HTERT RPE-1 (cell line): ENCODE measurements around the gene PFKFB3.
"Not testable (repeated sequence)": the region's sequence is repeated elsewhere in the genome, so short reads cannot be mapped to it uniquely, and the experiment has no call there.

Source experiments
- in situ Hi-C: fragments of 300-500 bp; cut with MboI; formaldehyde crosslinking; loops from 4 replicates; pipeline ENCODE4 v1.14.3; 2020; ENCODE audit warnings: low sequenced_read_pairs

Gene PFKFB3

DNA sequence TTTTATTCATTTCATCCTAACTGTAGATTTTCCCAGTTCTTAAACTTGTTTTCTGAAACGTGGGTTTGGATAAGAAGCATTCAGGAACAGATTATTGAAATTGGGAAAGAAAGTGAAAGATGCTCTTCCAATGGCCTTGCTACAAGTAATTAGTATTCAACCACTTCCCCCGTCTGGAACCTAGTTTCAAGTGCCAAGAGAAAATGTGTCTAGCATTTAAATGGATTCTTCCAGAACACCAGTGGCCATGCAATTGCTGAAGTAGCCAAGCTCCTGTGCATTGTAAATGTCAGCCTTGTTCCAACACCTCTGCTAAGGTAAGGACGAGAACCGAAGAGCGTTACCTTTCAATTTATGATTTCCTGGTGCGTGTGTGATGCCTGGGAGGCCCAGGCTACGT is 68.2 kb downstream of the PFKFB3 start:
- in situ Hi-C loops: no loop called here

DNA sequence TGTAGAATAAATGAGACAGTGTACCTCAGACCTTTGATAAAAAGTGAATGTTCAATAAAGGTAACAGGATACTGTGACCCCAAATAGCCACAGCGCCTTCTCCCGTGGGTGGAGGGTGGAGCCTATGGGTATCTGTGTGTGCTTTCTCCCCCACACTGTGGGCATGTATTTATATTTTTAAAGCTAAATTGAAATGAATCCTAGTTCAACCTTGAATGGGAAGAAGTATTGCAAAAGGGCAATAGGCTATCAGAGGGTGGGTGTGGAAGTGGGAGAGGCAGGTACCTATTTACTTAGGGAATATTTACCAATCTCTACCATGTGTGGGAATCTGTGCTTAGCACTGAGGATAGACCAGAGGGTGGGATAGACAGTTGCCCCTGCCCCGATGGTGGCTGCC is 68.9 kb downstream of the PFKFB3 start:
- in situ Hi-C loops: no loop called here

DNA sequence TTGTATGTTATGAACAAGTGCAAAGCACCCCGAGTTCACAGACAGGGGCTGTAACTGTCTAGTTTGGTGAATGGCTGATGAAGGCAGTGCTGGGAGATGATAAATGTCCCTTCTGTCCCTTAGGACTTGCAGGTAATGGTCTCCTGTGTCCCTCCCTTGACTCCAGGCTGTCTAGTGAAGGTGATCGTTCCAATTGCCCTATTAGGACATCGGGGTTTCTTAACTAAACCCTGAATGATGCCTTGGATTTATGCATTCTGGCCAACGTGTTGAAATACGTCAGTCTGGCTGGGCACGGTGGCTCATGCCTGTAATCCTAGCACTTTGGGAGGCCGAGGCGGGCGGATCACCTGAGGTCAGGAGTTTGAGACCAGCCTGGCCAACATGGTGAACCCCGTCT is 69.4 kb downstream of the PFKFB3 start:
- in situ Hi-C loops: no loop called here

DNA sequence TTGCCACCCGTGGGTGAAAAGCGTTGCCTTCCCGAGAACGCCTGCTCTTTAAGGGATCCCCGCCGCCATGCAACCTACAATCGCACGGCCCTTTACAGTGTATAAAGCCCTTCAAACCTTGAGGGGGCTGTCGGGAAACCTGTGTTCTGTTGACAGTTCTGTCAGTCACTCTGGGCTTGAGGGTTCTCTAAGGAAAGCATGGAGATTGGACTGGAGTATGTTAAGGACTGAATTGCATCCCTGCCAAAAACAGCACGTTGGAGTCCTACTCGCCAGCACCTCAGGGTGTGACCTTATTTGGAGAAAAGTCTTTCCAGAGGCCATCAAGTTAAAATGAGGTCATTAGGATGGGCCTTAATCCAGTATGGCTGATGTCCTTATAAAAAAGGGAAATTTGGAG is 70.6 kb downstream of the PFKFB3 start:
- in situ Hi-C loops: no loop called here

- in situ Hi-C loops: no loop called here
Measured at GRCh38 chr10:6274040-6274439, 71.3 kb downstream of the PFKFB3 start.

DNA sequence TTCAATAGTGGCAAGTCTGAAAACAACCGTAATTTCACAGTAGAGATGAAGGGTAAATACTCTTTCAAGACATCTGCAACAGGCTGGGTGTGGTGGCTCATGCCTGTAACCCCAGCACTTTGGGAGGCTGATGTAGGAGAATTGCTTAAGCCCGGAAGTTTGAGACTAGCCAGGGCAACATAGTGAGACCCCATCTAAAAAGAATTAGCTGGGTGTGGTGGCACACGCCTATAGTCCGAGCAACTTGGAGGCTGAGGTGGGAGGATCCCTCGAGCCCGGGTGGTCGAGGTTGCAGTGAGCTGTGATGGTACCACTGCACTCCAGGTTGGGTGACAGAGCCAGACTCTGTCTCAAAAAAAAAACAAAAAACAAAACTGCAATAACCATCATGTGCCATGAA is 71.8 kb downstream of the PFKFB3 start:
- in situ Hi-C loops: no loop called here

GRCh38 chr10:6275022-6275997 is 72.6 kb downstream of the PFKFB3 start:
- in situ Hi-C loops: no loop called here

- in situ Hi-C loops: no loop called here
Measured at GRCh38 chr10:6276356-6276755, 73.6 kb downstream of the PFKFB3 start.

DNA sequence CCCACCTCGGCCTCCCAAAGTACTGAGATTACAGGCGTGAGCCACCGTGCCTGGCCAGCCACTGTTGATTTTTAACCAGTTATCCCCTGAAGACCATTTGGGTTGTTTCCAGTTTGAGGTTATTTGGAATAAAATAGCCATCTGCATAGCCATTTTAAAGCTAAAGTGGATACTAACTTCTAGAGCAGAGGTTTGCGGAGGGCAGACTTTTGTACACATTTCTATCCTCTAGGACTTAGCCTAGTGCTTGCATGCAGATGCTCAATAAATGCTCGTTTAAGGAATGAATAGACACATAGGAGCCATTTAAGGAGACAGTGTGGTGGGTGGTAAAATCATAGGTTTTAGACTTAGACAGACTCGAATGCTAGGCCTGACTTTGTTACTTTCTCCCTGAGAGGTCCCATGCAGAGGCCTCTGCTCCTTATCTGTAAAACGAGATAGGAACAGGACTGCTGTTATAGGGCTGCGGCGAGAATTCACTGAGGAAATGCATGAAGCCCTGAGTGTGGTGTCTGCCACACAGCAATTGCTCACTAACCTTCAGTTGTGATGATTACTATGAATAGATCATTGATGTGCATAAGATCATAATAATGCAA is 75.9 kb downstream of the PFKFB3 start:
- in situ Hi-C loops: no loop called here

DNA sequence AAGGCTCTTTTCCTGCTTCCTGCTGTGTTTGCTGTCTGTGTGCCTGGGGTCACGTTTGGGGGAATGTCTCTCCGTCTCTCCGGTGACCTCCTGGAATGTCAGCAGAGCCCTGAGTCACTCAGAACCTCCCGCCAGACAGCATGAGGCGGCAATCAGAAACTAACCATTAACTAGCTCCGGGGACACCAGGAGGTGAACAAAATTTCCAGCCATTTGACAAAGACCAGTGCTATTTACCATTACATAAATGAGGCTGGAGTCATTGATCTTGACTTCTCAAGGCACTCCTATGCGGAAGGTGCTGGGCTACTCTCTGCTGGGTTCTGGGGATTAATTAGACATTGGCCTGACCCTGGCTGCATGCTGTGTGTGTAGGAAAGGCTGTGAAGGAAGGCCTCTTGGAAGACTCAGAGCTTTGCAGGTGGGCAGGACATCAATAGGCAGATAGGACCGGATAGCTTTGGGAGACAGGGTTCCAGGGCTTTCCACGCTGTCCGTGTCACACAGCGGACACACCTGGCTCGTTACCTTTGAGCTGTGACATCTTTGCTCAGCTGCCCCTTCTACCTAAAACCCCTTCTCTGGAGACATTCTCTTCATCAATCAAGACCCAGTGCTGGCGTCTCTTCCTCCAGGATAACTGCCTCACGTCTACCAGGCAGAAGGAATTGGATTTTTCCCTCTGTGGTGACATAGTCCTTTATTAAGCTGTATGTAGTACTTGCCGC is 77.0 kb downstream of the PFKFB3 start:
- in situ Hi-C loops: no loop called here

DNA sequence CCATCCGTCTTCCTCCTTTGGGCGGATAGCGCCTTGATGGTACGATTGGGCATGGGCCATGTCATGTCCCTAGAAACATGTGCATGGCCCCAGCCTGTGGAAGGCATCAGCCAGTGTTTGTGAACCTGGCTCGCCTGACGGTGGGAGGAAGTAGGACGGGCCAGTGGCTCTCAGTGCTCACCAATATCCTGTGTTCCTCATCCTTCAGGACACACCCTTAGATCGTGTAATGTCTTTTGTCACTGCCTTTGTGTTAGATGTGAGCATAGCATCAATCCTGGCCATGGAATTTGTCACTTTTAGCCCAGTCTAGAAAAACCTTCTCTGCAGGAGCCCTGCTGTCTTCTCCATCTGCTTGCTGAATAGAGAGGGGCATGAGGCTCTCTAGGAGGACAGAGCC is 77.6 kb downstream of the PFKFB3 start:
- in situ Hi-C loops: no loop called here

GRCh38 chr10:6282454-6282958 is 79.8 kb downstream of the PFKFB3 start:
- in situ Hi-C loops: no loop called here

DNA sequence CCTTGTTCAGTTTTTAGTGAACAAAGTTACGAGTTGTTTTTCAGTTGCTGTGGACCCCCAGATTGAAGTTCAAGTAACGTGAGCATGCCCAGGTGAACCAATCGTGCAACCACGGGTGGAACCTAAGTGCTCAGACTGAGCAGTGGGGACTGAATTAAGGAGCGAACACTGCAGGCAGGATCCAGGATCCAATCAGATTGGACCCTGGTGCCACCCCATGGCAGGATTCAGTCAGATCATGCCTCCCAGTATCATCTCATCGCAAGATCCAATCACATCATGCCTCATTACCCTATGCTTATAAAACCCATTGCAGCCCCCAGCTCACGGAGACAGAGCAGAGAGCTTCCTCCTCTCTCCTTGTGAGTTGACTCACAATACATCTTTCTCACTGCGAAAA is 80.9 kb downstream of the PFKFB3 start:
- in situ Hi-C loops: no loop called here

- in situ Hi-C loops: not testable (repeated sequence)
Measured at GRCh38 chr10:6290621-6291020, 87.9 kb downstream of the PFKFB3 start.

DNA sequence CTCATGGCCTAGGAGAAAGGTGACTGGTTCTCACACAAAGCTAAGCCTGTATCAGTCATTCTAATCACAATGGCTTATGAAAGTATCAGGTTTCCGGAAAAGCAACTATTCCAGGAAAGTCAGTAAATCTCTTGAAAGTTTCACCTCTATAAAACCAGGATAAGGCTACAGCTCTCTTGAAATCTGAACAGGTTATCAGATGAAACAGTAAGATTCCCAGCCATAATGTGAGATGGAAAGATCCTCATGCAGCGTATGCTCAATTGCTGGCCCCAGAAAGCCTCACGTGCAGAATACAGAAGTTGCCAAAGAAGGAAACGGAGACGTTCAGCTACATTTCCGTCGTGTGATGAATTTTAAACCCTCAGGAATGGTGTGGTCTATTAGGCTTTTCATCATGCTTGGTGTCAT is 90.0 kb downstream of the PFKFB3 start:
- in situ Hi-C loops: no loop called here

DNA sequence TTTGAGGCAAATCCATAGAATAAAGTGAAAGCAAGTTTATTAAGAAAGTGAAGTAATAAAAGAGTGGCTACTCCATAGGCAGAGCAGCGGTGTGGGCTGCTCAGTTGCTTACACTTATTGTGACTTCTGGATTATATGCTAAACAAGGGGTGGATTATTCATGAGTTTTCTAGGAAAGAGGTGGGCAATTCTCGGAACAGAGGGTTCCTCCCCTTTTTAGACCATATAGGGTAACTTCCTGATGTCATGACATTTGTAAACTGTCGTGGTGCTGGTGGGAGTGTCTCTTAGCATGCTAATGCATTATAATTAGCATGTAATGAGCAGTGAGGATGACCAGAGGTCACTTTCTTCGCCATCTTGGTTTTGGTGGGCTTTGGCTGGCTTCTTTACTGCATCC is 93.7 kb downstream of the PFKFB3 start:
- in situ Hi-C loops: not testable (repeated sequence)

DNA sequence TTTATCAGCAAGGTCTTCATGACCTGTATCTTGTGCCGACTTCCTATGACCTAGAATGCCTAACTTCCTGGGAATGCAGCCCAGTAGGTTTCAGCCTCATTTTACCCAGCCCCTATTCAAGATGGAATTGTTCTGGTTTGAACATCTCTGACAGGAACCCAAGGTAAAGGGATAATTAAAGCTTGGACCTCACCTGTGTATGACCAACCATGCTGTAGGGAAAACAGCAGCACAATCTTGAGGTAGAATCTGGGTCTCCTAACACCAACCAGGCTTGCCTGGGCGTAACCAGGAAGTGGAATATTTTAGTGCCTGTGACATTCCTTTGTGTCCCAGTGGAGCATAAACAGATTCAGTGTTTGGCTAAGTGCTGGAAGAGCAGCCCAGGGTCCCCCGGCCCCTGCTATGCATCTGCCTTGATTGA is 94.1 kb downstream of the PFKFB3 start:
- in situ Hi-C loops: no loop called here

GRCh38 chr10:6297522-6297921 is 94.8 kb downstream of the PFKFB3 start:
- in situ Hi-C loops: no loop called here

DNA sequence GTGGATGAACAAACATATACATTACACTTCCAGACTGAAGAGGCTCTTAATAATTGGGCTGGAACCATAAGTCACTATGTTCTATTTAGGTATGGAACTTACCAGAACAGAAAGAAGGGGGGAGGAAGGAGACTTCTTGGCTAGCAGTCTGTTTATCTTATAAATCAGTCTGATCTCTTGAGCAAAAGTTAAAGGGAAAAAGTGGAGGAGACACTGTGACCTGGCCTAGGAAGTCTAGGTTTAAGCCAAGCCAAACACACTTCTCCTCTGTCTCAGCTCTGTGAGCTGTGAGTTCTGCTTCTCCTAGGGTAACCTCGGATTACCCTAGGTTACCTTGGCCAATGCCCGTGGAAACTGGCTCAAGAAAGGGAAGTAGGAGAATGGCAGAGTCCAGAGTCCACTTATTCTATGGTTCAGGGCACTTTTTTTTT is 95.2 kb downstream of the PFKFB3 start:
- in situ Hi-C loops: no loop called here

- in situ Hi-C loops: no loop called here
Measured at GRCh38 chr10:6298428-6298827, 95.7 kb downstream of the PFKFB3 start.

- in situ Hi-C loops: no loop called here
Measured at GRCh38 chr10:6299234-6299633, 96.5 kb downstream of the PFKFB3 start.
